GM19438 (cell line): ENCODE data around the gene PRG3.
"Not testable (repeated sequence)": the region's sequence is repeated elsewhere in the genome, so short reads cannot be mapped to it uniquely, and the experiment has no call there.

Experiments
- ATAC-seq: cut with Tn5 transposase; IDR thresholded peaks from one replicate; pipeline ENCODE4 v1.9.1; 2021; ENCODE audit warnings: low read depth; ENCODE audit not compliant: unreplicated experiment

The PRG3 gene

DNA sequence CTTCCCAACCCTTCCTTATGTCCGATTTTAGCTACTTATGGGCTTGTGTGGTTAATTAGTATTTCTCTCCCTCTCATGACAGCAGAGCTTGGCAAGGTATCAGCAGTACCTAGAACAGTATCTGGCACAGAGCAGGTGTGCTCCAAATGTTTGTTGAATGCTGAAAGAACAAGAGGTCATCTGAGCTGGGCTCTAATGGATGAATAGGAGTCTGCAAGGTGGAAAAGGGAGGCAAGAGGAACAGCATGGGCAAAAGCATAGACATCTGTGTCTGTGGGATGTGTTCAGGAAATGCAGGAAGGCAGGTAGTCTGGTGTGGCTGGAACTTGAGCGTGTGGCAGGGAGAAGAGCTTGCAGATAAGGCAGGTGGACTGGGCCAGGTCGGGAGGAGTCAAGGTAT lies 19.0 kb downstream of the PRG3 start:
- ATAC-seq: no peak

- ATAC-seq: not testable (repeated sequence)
Observed at GRCh38 chr11:57361420-57361819, 19.5 kb downstream of the PRG3 start.

DNA sequence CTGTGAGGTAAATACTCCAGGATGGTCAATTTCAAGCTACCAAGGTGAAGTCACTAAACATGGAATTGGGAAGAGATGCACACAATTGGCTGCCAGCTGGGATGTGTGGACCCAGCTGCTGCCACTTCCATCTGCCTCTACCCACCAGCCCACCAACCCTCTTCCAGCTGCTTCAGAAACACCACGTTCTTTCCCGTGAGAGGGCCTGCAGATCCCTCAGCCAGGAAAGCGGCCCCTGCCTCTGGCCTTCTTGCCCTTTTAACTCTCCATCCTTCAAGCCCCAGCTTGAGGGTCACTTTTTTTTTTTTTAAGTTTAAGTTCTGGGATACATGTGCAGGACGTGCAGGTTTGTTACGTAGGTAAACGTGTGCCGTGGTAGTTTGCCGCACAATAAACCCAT lies 20.0 kb downstream of the PRG3 start:
- ATAC-seq: no peak

DNA sequence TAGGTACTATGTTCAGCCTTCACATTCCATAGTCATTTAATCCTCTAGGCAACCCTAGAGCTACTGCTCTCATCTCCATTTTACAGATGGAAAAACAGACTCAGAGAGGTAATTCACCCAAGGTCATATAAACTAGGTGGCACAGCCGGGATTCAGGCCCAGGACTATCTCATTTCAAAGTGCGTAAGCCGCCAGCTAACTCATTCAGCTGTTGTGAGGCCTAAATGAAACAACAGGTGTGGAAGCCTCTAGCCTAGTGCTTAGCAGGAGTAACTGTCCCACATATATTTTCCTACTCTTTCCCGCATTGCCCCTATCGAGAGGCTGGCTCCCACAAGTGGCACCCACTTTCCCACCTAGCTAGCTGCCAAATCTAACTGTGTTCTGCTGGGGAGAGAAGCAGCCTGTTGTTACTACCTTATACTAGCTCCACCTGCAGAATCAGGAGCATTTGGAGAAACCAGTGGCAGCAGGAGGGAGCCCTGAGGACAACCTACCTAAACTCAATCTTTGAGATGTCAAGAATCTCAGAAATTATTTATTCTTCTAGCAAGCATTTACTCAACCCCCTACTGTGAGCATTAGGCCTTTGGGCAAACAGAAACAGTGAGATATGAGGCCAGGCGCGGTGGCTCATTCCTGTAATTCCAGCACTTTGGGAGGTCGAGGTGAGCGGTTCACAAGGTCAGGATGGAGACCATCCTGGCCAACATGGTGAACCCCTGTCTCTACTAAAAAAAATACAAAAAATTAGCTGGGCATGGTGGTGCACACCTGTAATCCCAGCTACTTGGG lies 20.9 kb downstream of the PRG3 start:
- no peak for ATAC-seq

GRCh38 chr11:57359396-57359795 lies 21.6 kb downstream of the PRG3 start:
- ATAC-seq: no peak

DNA sequence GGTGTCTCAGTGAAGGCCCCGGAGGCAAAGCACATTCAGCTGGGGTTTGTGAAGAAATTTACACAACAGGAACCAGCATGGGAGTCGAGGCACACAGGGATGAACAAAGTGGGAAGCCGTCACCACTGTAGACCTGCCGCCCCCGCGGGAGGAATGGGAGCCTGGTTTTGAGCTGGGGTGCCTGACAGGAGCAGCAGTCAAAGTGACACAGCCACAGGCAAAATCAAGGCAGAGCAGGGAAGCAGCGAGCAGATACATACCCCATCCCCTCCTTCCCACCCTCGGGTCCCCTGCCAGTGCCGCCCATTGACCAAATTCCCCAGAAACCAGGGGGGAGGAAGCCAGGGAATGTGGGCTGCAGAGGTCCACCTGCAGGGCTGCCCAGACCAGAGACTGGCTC lies 22.0 kb downstream of the PRG3 start:
- no peak for ATAC-seq

DNA sequence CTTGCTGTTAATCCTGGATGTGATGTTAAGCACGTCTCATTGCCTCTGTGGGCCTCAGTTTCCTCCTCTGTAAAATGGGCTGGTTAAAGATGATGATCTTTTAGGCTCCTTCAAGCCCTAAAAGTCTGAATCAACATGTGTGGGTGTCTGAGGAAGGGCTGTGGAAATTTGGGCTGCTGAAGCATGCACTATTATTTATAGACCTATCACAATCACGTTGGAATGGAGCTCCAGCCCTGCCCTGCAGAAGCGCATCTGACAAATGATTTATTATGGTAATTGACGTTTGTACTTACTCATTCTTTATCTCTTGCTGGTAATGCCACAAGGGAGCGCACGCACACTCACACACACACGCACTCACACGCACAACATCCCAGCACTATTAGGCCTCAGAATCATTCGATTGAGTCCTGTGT lies 22.4 kb downstream of the PRG3 start:
- no peak for ATAC-seq

DNA sequence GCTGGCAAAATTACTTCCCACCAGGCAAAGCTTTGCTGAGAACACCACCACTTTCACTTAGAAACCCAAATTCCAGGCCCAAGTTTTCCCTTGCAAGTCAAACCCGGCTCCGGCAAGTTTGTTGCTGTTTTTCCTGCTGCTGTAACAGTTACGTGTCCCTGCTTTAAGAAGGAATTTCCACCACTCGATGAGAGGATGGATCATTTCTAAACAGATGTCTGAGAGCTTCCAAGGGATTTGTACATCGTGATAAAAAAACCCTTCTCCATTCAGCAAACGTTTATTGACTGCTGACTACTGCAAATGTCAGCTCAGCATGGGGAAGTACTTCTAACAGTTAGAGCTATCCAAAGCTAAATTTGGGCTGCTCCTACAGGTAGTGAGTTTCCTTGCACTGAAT lies 23.1 kb downstream of the PRG3 start:
- ATAC-seq: no peak

DNA sequence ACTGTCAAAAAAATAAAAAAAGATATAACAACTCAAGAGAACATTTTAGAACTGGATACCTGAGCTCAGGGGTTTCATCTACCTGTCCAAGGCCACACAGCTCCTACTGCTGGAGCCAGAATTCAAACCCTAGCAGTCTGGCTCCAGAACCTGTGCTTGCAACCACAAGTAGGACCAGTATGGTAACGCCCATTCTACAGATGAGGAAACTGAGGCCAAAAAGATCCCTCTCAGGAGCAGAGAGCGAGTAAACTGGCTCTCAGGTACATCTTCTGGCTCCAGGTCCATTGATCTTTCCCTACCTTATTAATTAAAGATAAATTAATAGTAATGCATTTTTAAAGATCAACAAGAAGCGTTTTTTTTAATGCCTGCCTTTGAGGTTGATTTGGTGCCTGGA lies 23.6 kb downstream of the PRG3 start:
- ATAC-seq: no peak

DNA sequence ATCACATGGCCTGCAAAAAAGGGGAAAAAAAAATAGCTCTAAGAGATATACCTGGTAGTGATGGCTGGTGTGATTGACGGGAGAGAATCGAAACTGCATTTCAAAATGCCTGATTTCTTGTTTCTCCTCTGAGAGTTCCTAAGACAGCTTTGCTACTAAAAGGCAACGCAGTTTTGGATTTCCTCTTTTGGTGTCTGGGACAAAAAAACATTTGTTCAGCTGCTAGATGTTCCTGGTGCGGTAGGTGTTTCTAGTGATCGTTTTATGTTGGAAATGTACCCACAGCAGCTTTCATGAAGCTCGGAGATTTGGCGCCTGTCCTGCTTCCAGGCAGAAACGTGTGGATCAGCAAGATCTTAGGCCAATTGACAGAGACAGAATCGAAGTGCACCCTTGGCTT lies 24.7 kb downstream of the PRG3 start:
- no peak for ATAC-seq

DNA sequence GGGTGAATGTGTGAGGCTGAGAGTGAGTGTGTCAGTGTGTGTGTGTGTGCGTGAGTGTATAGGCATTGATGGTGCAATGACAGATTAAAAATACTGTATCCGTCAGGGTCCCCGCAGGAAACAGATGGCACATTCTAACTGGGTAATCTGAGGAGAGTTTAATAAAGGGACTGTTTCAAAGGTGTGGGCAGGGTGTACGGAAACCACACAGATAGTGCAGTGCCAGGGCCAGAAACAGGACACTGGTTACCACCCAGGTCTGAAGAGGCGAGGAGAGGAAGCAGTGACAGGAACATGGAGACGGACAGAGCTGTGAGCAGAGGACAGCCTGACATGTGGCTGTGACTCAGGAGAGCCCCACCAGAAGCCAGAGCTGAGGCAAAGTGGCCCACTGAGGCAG lies 26.3 kb downstream of the PRG3 start:
- no peak for ATAC-seq

- ATAC-seq: no peak
Observed at GRCh38 chr11:57353852-57354251, 27.1 kb downstream of the PRG3 start.

DNA sequence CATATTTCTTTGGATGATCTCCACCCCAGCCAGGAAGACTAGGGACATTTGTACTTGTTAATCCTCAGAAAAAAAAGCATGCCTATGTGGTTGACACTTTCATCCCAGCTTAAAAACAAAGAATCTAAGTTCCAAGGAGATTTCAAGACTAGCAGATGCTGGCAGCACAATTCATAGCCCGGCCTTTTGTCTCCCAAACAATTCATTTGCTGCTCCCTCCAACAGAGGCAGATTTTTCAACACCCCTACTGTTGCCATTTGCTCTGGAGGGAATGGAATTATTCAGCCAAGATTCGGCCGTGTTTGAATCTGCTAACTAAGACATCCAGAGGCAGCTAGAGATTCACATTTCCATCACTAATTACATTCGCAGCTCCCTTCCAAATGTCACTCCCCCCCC lies 27.5 kb downstream of the PRG3 start:
- no peak for ATAC-seq

- ATAC-seq: no peak
Observed at GRCh38 chr11:57353036-57353435, 27.9 kb downstream of the PRG3 start.

DNA sequence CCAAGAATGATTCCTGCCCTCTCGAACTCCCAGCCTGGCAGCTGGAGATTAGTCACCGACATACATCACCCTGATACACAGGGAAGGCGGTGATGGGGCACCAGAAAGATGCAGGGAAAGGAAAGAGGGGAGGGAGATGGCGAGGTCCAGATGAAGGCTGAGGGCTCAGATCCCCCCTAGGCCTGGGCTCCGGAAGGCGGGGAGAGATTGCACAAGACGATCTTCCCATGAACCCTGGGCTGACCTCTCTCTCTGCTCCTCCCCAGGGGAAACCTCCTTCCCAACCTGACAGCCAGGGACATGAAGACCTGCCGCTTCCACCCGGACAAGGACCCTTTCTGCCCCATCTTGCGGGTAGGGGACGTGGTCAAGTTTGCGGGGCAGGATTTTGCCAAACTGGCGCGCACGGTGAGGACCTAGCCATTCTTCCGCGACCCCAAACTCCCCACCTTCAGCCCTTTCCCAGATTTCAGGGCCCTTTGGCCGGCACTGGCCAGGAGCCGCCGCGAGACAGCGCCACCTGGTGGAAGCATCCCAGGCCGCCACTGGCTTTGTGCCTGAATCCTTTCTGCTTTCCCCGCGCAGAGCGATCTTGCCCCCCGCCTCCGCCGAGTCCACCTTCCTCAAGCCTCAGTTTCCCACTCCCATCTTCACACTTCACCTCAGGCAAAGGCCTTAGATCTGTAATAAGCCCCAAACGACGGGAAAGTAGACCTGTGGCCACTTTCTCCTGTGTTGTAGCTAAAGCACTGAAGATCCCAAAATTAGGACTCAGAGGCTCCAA lies 31.3 kb downstream of the PRG3 start:
- ATAC-seq: no peak

- ATAC-seq: no peak
Observed at GRCh38 chr11:57348636-57349313, 32.2 kb downstream of the PRG3 start.

- no peak for ATAC-seq
Observed at GRCh38 chr11:57348052-57348451, 32.9 kb downstream of the PRG3 start.

GRCh38 chr11:57347336-57347735 lies 33.6 kb downstream of the PRG3 start:
- ATAC-seq: no peak

DNA sequence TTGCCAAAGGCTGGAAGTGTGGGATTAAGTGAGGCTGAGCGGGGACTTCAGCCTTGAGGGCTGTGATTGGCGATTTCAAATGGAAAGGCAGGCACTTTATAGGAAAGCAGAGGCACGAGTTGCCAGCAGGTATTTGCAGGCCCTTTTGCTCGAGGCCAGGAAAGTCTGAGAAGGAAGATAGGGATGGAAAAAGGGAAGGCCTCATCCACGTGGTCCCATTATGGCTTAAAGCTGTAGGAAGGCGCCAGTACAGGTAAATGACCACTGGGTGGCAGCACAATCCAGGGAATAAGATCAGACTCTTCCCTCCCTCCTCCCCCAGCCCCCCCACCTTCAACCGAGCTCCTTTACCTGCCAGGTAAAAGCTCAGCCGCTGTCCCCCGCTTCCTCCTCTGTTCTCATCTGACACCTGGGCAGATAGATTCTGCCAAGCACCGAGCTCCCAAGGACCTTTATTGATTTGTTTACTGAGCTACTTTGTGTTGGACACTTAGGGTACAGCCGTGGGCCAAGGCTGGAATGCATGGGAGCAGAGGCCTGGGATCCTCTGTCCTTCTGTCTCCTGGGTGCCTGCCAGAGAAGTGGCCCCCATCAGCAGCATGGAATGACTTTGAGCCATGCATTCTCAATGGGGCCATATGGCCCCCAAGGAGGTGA lies 35.3 kb downstream of the PRG3 start:
- peak; percentile 87 for ATAC-seq

GRCh38 chr11:57344826-57345225 lies 36.1 kb downstream of the PRG3 start:
- ATAC-seq: no peak

- ATAC-seq: no peak
Observed at GRCh38 chr11:57343825-57344224, 37.1 kb downstream of the PRG3 start.
